Ovary (tissue), 3 donors: ENCODE data around the gene NDUFC2.

Experiments used
- EP300 ChIP-seq: sonication (generic); formaldehyde crosslinking; IDR thresholded peaks from one replicate; pipeline ENCODE4 v1.6.1; 2017; ENCODE audit warnings: antibody characterized with exemption
- POLR2A ChIP-seq: fragments of 450-650 bp; IDR thresholded peaks from one replicate; pipeline ENCODE4 v1.6.1; 2017; ENCODE audit warnings: antibody characterized with exemption, mild to moderate bottlenecking, moderate library complexity
- TF ChIP-seq, protein P1 (sequence below), 3 donors: fragments of 450-650 bp in 2 of 3; fragments of 200-600 bp in 1 of 3; IDR thresholded peaks; one replicate each; pipeline versions ENCODE4 v1.5.1 to v1.8.0; 2016 to 2022; ENCODE audit warnings: antibody characterized with exemption in 3 of 3, mild to moderate bottlenecking in 1 of 3
- donor health status: DM: no; HTN: no; CAD: no.

DNA sequence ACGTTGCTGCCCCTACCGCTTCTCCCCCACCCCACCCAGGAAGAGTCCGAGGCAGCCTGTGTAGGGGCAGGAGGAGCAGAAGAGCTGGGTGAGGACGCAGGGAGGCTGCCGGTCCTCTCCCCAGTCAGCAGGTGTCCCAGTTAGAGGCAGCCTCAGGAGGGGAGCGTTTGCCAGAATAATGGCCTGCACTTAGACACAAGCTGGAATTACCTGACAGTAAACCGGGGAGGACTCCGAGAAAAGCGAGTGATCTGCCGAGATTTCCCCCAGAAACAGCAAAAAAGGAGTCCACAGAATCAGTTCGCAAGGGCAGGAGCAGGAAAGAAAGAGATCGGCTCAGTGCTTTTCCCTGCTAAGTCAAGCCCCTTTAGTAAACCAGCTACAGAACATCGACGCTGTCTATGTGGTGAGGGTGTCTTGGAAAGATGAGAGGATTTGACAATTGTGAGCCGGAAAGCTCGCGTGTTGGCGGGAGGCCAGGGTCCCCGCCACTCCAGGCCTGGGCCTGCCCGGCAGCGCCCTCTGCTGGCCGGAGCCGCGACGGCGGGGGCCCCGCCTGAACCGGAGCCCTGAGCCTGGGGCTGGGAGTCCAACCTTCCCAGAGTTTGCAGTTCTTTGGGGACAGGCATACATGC lies 33.7 kb downstream of the NDUFC2 start:
- TF ChIP-seq, protein P1, sequence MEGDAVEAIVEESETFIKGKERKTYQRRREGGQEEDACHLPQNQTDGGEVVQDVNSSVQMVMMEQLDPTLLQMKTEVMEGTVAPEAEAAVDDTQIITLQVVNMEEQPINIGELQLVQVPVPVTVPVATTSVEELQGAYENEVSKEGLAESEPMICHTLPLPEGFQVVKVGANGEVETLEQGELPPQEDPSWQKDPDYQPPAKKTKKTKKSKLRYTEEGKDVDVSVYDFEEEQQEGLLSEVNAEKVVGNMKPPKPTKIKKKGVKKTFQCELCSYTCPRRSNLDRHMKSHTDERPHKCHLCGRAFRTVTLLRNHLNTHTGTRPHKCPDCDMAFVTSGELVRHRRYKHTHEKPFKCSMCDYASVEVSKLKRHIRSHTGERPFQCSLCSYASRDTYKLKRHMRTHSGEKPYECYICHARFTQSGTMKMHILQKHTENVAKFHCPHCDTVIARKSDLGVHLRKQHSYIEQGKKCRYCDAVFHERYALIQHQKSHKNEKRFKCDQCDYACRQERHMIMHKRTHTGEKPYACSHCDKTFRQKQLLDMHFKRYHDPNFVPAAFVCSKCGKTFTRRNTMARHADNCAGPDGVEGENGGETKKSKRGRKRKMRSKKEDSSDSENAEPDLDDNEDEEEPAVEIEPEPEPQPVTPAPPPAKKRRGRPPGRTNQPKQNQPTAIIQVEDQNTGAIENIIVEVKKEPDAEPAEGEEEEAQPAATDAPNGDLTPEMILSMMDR (IDR thresholded peaks at IDR 0.05): peak; percentile 91 to 100 (median 93)
- TF ChIP-seq POLR2A (no peak), EP300 (no peak)
